Mucosa of gallbladder (tissue), 1 donor: Measurements from ENCODE around the gene RPGR. TPM values are rescaled to one million over a fixed set of nuclear protein-coding genes. Genes with fewer than 3 reads are reported as not detected.
A peak's percentile ranks its signal among the peaks of the same experiment; 100 is the strongest.

Source experiments
- DNase-seq: peaks from one replicate; pipeline ENCODE4 v3.0.0-alpha.2; 2020; ENCODE audit warnings: low spot score
- total RNA-seq: library from RNA; stranded (reverse); gene quantifications from one replicate; pipeline ENCODE4 v1.2.1, GENCODE V29; 2021
- donor health status: DM: no; HTN: no; CAD: no.

Gene RPGR, protein sequence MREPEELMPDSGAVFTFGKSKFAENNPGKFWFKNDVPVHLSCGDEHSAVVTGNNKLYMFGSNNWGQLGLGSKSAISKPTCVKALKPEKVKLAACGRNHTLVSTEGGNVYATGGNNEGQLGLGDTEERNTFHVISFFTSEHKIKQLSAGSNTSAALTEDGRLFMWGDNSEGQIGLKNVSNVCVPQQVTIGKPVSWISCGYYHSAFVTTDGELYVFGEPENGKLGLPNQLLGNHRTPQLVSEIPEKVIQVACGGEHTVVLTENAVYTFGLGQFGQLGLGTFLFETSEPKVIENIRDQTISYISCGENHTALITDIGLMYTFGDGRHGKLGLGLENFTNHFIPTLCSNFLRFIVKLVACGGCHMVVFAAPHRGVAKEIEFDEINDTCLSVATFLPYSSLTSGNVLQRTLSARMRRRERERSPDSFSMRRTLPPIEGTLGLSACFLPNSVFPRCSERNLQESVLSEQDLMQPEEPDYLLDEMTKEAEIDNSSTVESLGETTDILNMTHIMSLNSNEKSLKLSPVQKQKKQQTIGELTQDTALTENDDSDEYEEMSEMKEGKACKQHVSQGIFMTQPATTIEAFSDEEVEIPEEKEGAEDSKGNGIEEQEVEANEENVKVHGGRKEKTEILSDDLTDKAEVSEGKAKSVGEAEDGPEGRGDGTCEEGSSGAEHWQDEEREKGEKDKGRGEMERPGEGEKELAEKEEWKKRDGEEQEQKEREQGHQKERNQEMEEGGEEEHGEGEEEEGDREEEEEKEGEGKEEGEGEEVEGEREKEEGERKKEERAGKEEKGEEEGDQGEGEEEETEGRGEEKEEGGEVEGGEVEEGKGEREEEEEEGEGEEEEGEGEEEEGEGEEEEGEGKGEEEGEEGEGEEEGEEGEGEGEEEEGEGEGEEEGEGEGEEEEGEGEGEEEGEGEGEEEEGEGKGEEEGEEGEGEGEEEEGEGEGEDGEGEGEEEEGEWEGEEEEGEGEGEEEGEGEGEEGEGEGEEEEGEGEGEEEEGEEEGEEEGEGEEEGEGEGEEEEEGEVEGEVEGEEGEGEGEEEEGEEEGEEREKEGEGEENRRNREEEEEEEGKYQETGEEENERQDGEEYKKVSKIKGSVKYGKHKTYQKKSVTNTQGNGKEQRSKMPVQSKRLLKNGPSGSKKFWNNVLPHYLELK
- total RNA-seq: 10.4 TPM

DNA sequence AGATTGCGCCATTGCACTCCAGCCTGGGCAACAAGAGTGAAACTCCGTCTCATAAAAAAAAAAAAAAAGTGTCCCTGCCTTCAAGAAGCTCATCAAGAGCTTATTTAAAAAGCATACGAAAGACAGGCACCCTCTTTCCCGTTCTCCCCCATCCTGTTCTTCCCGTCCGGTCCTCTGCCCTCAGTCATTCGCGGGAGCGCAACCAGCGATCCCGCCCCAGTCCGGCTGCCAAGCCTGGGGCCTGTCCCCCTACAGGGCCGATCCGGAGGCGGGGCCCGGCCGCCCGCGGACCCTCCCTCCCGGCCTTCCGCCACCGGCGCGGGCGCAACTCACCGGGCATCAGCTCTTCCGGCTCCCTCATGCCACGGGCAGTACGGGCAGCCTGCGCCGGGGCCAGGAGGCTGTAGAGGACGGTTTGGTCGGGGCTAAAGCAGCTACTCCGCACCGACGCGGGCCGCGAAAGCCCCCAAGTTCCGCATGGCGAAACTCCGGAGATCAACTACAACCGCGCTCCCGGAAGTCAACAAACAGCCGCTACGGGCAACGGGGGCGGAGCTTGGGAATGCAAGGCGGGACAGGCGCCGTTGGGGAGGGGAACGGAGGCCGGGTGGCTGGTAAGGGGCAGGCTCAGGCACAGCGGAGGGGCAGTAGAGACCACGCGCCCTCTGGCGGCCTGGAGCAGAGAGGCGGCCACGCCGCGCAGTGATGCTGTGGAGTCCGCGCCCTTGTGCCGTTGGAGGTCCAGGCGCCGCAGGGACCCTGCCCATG lies at the start of gene RPGR:
RPGR (minus strand) TSS at position 503 of the 768 bp plus-strand sequence; CDS start at position 361, 142 bp downstream.
- peak; percentile 94 for DNase-seq

DNA sequence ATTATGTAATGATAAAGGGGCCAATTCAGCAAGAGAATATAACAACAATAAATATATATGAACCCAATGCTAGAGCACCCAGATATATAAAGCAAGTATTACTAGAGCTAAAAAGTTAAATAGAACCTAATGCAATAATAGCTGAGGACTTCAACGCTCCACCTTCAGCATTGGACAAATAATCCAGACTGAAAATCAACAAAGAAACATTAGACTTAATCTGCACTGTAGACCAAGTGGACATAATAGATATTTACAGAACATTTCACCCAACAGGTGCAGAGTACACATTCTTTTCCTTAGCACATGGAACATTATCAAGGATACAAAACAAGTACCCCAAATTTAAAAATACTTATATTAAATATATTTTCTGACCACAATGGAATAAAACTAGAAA lies 49.4 kb upstream of the RPGR start:
- DNase-seq: no peak

DNA sequence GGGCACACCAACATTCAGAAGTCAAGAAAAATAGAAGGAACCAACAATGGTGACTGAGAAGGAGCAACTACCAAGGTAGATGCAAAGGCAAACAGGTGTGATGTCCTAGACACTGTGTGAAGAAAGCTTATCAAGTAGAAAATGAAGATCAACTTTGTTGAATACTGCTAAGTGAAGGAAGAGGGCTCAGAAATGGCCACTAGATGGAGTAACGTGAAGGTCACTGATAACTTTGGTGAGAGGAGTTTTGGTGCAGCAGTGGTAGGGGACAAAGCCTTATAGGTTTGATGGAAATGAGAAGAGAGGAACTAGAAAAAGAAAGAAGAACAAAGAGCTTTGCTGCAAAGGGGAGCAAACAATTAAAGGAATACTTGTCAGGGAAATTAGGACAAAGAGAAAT lies 48.6 kb upstream of the RPGR start:
- DNase-seq: no peak

DNA sequence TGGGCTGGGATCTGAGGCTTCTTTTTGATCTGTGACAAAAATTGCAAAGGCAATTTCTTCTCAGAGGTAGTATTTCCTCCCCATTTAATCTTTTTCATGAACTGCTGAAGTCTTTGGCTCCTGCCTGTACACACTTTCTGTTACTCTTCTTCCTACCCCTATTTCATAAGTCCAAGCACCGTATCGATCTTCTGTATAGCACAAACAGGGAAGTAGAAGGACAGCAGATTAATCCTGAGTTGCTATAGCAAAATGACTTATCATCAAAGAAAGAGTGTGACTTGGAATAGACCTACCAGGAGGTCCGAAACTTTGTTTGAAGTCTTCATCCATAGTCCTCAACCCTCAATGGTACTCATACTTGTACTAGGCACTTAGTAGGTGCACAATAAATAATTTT lies 47.1 kb upstream of the RPGR start:
- DNase-seq: no peak

DNA sequence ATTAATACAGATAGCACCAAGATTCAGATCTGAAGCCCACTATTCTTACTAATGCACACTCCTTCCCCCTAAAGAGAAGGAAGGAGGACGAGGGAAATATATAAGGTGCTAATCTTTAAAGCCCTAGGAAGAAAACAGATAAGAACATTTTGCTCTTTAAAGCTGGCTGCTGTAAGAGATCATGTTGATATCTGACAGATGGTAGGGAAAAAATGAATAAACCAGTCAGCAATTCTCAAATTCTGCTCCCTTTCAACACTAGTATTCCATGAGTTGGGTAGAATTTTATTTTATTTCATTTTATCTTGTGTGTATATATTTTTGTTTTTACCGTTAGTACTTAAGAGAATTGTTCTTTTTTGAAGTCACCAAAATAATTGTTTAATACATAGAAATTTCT lies 44.3 kb upstream of the RPGR start:
- DNase-seq: no peak

DNA sequence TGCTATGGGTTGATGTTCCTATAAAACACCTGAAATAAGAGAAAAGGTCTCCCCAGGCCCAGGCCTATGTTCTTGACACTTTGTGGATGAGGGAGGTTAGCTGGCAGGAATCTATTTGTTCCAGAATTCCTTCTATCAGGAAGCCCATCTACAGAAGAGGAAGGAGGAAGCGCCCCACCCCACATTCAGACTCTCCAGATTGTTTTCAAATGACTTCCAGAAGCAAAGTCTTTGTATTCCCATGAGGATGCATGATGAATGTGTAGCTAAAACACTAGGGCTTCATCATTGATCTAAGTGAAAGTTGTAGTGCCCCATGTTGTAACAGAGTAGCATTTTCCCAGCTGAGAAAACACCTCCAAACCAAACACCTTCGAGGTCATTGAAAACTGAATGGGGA lies 41.5 kb upstream of the RPGR start:
- no peak for DNase-seq

DNA sequence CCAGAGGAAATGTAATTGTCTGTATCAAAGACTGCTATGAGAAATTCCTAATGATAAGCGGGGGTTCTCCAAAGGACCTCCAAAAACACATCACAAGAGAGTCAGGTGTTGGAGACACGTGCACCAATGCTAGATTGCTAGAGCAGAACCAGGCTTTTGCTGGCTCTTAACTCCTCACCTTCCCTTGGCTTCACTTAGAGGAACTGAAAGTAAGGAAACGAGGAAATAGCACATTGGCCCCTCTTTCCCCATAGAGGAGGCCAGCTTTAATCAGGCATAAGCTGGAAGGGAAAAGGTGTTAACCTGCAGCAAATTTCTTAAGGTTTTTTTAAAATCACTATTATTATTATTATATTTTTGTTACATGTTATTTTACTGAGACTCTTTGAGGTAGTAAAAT lies 38.6 kb upstream of the RPGR start:
- no peak for DNase-seq

DNA sequence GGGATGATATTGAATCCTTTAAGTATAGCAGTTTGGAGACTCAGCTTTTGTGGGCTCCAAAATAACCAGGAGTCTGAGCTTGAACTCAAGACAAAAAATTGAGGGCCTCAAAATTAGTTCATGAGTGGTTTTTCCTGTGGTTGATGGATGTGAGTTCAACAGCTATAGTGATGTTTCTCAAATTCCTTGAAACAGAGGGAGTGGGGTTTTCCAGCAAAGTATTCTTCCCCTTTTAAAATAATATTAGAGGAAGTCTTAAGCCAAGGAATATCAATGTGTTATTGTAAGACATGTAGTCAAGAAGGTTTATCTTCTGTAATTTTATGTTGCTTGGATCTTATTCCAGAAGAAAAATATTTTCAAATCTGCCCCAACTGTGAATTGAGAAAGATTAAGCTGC lies 35.7 kb upstream of the RPGR start:
- no peak for DNase-seq

DNA sequence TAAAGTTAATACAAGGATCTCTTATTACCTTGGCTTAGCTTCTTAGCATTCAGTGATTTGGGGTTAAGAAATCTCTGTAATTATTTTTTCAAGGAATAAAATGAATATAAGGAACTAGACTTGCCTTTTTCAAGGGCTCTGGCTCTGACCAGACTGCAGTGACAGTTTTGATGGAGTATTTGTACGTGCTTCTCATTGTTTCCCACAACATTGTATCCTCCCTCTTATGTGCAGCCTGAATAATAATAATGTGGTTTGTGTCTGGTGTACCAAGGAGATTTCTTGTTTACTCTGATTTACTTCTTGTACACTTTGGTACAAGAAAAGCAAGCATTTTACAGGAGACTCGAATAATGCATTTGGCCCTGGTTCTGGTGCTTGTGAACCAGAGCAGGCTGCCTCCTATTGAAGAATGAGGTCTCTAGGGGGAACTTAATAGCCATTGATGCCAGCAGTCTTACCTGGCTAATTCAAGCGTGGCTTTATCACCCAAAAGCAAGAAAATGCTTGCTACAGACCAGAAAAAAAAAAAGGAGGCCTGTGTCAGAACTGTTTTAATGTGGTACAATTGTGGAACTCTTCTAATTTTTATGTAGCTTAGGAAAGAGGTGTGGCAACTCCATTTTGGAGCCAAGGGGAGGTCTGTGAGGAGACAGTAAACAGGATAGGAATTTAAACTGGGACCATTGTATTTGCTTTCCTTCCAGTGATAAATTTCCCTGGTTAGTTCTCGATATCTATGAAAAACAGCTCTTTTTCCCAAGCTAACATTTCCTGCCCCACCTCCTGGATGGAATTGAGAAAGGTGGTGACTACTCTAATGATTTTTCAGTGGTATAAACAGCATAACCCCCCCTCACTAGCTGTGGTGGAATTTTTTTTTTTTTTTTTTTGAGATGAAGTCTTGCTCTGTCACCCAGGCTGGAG lies 30.7 kb upstream of the RPGR start:
- DNase-seq: no peak

DNA sequence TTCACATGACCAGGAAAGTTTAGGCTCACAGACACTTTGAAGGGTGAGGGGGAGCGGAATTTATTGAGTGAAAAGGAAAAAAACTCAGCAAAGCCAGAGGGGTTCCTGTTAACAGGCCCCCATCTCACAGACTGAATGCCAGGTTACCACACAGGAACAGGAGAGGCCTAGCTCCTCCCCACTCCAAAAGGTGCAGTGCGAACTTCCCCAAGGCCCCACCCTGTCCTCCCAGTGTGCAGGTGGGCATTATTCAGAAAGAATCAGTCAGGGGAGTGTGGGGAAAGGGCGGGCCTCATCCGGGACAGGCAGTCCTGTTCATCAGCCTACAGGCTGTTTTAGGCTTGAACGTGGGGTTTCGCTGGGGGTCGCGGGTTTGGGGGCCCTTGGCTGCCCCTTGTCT lies 29.1 kb upstream of the RPGR start:
- no peak for DNase-seq

DNA sequence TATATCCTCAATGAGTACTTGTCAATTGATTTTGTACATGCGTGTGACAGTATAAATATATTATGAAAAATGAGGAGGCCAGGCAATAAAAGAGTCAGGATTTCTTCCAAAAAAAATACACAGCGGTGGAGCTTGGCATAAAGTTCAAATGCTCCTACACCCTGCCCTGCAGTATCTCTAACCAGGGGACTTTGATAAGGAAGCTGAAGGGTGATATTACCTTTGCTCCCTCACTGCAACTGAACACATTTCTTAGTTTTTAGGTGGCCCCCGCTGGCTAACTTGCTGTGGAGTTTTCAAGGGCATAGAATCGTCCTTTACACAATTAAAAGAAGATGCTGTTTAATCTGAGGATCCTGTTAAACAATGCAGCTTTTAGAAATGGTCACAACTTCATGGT lies 25.1 kb upstream of the RPGR start, which contains the start of gene OTC:
OTC (plus strand) TSS at position 243 of the 400 bp plus-strand sequence; CDS start at position 336, 93 bp downstream.
- no peak for DNase-seq

DNA sequence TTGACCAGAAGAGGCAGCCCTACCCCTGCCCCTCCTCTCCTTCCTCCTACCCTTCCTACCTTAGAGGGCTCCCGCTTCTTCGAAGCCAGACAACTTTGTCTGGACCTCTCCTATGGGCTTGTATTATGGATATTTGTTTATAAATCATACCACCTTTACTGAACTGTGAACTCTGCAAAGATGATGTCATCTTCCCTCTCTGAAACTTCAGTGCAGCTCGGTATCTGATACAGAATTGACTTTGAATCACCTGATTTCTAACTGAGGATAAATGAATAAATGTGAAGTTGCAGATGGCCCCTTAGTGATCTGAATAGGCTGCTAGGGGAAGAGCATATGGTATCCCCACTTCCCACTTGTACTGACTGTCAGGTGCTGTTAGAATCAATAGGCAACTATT lies 24.0 kb upstream of the RPGR start:
- no peak for DNase-seq

DNA sequence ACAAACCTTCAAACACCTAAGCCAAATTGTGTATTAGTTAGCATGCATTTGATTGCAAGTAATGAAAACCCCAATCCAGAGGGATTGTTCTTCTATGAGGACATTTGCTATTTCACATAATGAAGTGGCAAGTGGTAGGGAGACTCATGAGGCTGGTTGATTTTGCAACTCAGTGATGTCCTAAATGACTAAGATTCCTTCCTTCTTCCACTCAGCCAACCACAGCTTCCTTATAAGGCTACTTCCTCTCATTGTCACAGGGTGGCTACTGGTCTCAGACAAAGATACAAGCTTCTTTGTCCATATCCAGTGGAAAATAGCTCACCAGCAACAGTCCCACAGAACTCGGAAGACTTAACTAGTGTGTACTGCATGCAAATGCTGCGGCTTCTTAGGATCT lies 19.8 kb upstream of the RPGR start:
- DNase-seq: peak; percentile 20

DNA sequence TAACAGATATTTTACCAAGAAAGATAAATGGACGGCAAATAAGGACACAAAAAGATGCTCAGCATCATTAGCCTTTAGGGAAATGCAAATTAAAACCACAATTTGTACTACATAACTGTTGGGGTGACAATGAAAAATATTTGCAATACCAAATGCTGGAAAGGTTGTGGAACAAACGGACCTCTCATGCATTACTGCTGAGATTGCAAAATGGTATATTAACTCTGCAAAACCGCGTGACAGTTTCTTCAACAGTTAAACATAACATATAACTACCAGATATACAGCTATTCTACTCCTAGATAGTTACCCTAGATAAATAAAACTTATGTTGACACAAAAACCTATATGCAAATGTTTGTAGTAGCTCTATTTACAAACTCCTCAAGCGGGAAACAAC lies 18.8 kb upstream of the RPGR start:
- no peak for DNase-seq

DNA sequence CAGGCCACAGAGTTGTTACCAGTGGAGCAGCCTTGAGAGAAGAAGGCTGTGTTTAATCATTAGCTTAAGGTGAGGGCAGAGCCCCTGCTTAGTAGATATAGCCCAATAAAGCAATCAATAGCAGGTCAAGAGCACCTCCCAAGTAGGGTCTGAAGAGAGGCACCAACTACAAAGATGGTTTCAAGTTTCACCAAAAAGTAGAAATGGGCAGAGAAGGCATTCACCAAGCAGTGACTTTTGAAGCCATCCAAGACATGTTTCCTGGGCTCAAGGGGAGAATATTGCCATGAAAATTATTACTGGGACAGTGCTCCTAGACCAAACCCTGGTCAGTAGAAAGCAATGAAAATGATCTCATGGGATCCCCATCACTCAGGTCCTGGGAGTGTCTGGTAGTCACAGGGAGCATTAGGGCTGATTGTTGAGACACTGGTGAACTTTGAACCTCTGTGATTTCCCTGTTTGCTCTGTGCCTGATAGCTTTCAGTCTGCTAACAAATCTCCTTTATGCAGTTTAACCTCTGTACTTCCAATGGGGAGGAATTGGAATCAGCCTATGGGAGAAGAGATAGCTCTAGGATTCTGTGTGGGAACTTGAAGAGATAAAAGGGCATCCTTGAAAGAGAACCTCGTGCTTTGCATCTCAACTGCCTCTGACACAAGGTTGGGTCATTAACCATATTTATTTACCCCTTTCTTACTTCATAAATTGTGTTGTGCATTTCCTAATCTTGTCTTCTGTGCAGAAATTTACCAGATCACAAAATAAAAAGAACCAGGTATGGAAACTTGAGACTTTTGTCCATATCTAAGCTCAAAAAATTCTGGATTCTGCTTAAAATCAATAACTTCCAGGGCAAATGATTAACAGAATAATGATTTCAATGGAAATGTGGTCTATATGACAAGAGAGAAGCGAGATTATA lies 15.8 kb upstream of the RPGR start:
- DNase-seq: peak; percentile 52

DNA sequence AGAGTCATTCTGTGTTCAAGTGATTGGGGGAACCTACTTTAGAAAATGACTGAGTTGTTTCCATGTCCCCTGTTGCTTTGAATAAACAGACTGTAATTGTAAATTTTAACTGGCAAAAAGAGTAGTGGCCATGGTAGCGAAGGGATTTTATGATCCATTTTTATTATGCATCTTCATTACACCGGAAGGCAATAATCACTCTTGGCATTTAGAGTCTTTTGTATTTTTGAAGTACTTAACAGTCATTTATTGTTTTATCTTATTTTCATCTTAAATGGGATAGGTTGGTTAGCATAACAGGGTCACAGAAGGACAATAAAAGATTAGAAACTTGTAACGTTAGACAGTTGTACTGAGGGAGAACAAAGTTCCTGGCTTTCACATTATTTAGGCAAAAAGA lies 14.1 kb upstream of the RPGR start:
- DNase-seq: no peak

DNA sequence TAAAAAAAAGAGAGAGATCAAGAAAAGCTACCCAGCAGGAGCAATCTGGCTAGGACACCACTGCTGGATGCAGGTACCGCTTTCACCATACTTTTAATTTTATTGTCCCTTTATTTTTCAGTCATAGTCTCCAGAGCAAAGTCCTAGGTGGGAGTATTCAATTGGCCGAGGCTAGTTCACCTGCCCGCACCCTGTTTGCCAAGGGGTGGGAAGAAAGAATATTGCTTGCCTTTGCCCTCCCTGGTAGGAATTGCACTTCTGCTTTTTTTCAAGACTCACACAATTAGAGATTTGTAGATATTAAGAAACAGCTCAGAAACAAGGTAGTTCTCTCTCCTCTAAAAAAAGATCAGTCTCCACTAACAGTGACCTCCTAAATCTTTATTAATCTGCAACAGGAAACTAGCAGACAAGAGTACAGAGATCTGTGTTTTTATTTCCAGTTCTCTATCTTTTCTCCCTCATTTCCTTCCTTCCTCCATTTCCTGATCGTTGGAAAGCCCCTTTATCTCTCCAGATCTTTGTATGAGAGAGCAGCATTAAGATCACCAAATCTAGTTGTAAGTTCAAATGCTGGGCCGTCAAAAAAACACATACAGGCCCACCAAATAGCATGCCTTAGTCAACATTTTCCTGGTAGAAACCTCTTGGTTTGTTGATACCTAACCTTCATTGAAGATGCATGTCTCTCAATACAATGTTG lies 9.4 kb upstream of the RPGR start:
- DNase-seq: no peak

DNA sequence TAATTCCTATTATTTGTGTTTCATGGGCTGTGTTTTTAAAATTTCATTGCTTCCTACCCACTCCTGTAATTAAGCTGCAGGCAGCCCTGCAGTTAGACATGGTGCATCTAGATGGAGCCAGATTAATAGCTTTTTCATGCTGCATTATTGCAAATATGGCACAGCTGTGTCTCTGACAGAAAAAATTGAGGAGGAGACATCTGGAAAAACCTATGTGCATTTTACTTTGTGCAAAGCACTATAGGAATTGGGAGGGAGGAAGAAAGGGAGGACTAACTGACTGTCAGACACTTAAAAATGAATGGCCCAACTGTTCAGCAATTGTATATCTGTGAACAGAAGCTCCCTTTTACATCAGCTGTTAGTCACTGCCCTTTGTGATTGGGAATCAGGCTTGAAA lies 8.1 kb upstream of the RPGR start:
- DNase-seq: no peak

DNA sequence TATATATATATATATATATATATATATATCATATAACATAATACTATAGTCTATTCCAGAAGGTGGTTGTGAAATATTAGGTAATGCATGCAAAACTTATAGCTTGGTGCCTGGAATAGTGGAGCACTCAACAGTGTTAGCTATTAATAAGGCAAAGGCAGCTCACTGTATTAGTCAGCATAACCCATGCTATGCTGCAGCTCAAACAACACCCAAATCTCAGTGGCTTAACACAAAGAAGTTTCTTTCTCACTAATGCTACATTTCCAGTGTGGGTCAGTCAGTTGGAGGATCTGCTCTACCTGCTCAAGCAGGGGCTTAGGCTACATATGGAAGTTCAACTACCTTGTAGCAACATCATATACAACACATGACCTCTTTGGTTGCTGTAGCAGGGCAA lies 5.2 kb upstream of the RPGR start:
- DNase-seq: no peak
